SK-N-SH treated with all-trans-retinoic acid at 6 μM for 48 hours (cell line): ENCODE data around the gene PIK3CD.

Source experiments
- ATAC-seq: fragments of 200-7000 bp; cut with Tn5 transposase; 3 replicates; pipeline ENCODE4 v1.9.1; 2020; ENCODE audit warnings: mild to moderate bottlenecking, moderate library complexity
- ARNTL ChIP-seq: fragments of 450-650 bp; formaldehyde crosslinking; IDR thresholded peaks from 2 replicates; pipeline ENCODE4 v1.5.0; 2020; ENCODE audit warnings: low read depth, mild to moderate bottlenecking, moderate library complexity, borderline replicate concordance
- BACH2 ChIP-seq: fragments of 250-450 bp; sonication (Bioruptor Pico); IDR thresholded peaks from 2 replicates; pipeline ENCODE4 v1.9.0; 2021; ENCODE audit warnings: mild to moderate bottlenecking, borderline replicate concordance
- CREB5 ChIP-seq: fragments of 250-450 bp; sonication (Bioruptor Pico); IDR thresholded peaks from 2 replicates; pipeline ENCODE4 v1.5.1; 2020; ENCODE audit warnings: low read depth, mild to moderate bottlenecking, moderate library complexity
- CSDC2 ChIP-seq: fragments of 250-450 bp; sonication (Bioruptor Pico); IDR thresholded peaks from 2 replicates; pipeline ENCODE4 v1.5.0; 2020; ENCODE audit warnings: mild to moderate bottlenecking, moderate library complexity
- ESRRG ChIP-seq: fragments of 250-450 bp; sonication (Bioruptor Pico); IDR thresholded peaks from 2 replicates; pipeline ENCODE4 v1.6.1; 2021; ENCODE audit warnings: mild to moderate bottlenecking
- GLIS3 ChIP-seq: fragments of 250-450 bp; sonication (Bioruptor Pico); IDR thresholded peaks from 2 replicates; pipeline ENCODE4 v1.5.0; 2020; ENCODE audit warnings: mild to moderate bottlenecking, moderate library complexity
- ISL1 ChIP-seq: fragments of 250-450 bp; sonication (Bioruptor Pico); IDR thresholded peaks from 2 replicates; pipeline ENCODE4 v2.1.2; 2022; ENCODE audit warnings: mild to moderate bottlenecking, moderate library complexity
- OSR1 ChIP-seq: fragments of 250-450 bp; sonication (Bioruptor Pico); IDR thresholded peaks from 2 replicates; pipeline ENCODE4 v1.8.0; 2022; ENCODE audit warnings: moderate library complexity, mild to moderate bottlenecking, inconsistent platforms
- PATZ1 ChIP-seq: fragments of 250-450 bp; sonication (Bioruptor Pico); IDR thresholded peaks from 2 replicates; pipeline ENCODE4 v1.8.0; 2020; ENCODE audit warnings: mild to moderate bottlenecking, moderate library complexity, borderline replicate concordance
- POU6F1 ChIP-seq: fragments of 250-450 bp; sonication (Bioruptor Pico); IDR thresholded peaks from 2 replicates; pipeline ENCODE4 v1.8.0; 2021; ENCODE audit warnings: low read depth, mild to moderate bottlenecking, moderate library complexity, borderline replicate concordance
- PPARA ChIP-seq: fragments of 250-450 bp; sonication (Bioruptor Pico); IDR thresholded peaks from 2 replicates; pipeline ENCODE4 v1.5.0; 2020; ENCODE audit warnings: mild to moderate bottlenecking, borderline replicate concordance
- RARB ChIP-seq: fragments of 250-450 bp; sonication (Bioruptor Pico); IDR thresholded peaks from 2 replicates; pipeline ENCODE4 v1.8.0; 2021; ENCODE audit warnings: mild to moderate bottlenecking, moderate library complexity
- SNAI2 ChIP-seq: fragments of 250-450 bp; sonication (Bioruptor Pico); IDR thresholded peaks from 2 replicates; pipeline ENCODE4 v1.5.0; 2020; ENCODE audit warnings: mild to moderate bottlenecking, moderate library complexity
- TCF4 ChIP-seq: fragments of 250-450 bp; sonication (Bioruptor Pico); IDR thresholded peaks from 2 replicates; pipeline ENCODE4 v1.8.0; 2021; ENCODE audit warnings: mild to moderate bottlenecking, moderate library complexity, borderline replicate concordance
- ZC3H10 ChIP-seq: fragments of 250-450 bp; sonication (Bioruptor Pico); IDR thresholded peaks from 2 replicates; pipeline ENCODE4 v1.5.1; 2021; ENCODE audit warnings: mild to moderate bottlenecking, moderate library complexity
- ZFP3 ChIP-seq: fragments of 250-450 bp; sonication (Bioruptor Pico); IDR thresholded peaks from 2 replicates; pipeline ENCODE4 v1.5.0; 2020; ENCODE audit warnings: mild to moderate bottlenecking, moderate library complexity
- ZNF565 ChIP-seq: fragments of 450-650 bp; formaldehyde crosslinking; conservative IDR thresholded peaks from 2 replicates; pipeline ENCODE4 v1.5.0; 2020; ENCODE audit warnings: low read depth, mild to moderate bottlenecking, moderate library complexity
- ZNF70 ChIP-seq: fragments of 450-650 bp; formaldehyde crosslinking; IDR thresholded peaks from 2 replicates; pipeline ENCODE4 v1.5.0; 2020; ENCODE audit warnings: mild to moderate bottlenecking, moderate library complexity
- ZNF8 ChIP-seq: fragments of 450-650 bp; formaldehyde crosslinking; IDR thresholded peaks from 2 replicates; pipeline ENCODE4 v1.5.0; 2020; ENCODE audit warnings: mild to moderate bottlenecking, moderate library complexity
- TF ChIP-seq, protein P1 (sequence below): fragments of 250-450 bp; sonication (Bioruptor Pico); IDR thresholded peaks from 2 replicates; pipeline ENCODE4 v1.5.1; 2021; ENCODE audit warnings: mild to moderate bottlenecking, moderate library complexity
- TF ChIP-seq, protein P2 (sequence below): fragments of 250-450 bp; sonication (Bioruptor Pico); IDR thresholded peaks from 2 replicates; pipeline ENCODE4 v1.5.0; 2020; ENCODE audit warnings: mild to moderate bottlenecking, moderate library complexity

Gene PIK3CD

GRCh38 chr1:9653491-9654050 is 2.0 kb downstream of the PIK3CD start:
- TF ChIP-seq SNAI2 (no peak), ZNF8 (CRISPR knock-in tag) (no peak), TCF4 (CRISPR knock-in tag) (no peak), ESRRG (no peak), PPARA (CRISPR knock-in tag) (no peak), RARB (CRISPR knock-in tag) (no peak), ISL1 (no peak), ZC3H10 (no peak), GLIS3 (CRISPR knock-in tag) (no peak), ZFP3 (CRISPR knock-in tag) (no peak), CREB5 (CRISPR knock-in tag) (no peak), ZNF70 (no peak), PATZ1 (CRISPR knock-in tag) (no peak)
- TF ChIP-seq, protein P1, sequence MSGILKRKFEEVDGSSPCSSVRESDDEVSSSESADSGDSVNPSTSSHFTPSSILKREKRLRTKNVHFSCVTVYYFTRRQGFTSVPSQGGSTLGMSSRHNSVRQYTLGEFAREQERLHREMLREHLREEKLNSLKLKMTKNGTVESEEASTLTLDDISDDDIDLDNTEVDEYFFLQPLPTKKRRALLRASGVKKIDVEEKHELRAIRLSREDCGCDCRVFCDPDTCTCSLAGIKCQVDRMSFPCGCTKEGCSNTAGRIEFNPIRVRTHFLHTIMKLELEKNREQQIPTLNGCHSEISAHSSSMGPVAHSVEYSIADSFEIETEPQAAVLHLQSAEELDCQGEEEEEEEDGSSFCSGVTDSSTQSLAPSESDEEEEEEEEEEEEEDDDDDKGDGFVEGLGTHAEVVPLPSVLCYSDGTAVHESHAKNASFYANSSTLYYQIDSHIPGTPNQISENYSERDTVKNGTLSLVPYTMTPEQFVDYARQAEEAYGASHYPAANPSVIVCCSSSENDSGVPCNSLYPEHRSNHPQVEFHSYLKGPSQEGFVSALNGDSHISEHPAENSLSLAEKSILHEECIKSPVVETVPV (CRISPR knock-in tag): no peak
- TF ChIP-seq, all 23 proteins: peak for 0
- ATAC-seq: no peak

DNA sequence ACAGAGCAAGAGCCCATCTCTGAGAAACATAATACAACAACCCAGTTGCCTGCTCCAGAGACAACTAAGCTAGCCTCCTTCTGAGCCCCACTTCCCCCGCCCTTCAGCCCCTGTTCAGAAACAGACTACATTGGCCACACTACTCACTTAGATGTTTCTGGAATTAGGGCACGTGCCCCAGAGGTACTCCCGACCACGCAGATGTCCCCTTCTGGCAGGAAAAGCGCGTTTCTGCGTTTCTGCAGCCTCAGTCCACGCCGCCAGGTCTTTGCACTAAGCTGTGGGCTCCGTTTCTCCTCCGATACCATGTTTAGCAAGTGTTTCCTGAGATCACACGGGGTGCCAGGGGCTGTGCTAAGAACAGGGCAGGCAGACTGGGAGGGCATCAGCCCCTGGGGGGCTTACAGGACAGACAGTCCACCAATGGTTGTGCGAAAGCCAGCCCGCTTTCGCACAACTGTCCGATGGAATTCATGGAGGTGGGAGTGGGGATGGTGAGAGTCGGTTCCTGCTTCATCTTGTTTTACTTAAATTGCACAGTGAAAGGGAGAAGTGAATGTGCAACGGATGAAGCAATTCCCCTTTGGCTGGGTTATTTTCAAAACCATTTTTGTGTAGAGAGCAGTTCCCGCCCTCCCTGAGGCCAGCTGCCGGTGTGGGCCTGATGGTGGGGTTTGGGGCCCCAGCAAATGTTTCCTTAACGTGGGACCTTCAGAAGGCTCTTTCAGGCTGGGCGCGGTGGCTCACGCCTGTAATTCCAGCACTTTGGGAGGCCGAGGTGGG is 2.7 kb downstream of the PIK3CD start:
- ATAC-seq: no peak
- TF ChIP-seq ESRRG: no peak

DNA sequence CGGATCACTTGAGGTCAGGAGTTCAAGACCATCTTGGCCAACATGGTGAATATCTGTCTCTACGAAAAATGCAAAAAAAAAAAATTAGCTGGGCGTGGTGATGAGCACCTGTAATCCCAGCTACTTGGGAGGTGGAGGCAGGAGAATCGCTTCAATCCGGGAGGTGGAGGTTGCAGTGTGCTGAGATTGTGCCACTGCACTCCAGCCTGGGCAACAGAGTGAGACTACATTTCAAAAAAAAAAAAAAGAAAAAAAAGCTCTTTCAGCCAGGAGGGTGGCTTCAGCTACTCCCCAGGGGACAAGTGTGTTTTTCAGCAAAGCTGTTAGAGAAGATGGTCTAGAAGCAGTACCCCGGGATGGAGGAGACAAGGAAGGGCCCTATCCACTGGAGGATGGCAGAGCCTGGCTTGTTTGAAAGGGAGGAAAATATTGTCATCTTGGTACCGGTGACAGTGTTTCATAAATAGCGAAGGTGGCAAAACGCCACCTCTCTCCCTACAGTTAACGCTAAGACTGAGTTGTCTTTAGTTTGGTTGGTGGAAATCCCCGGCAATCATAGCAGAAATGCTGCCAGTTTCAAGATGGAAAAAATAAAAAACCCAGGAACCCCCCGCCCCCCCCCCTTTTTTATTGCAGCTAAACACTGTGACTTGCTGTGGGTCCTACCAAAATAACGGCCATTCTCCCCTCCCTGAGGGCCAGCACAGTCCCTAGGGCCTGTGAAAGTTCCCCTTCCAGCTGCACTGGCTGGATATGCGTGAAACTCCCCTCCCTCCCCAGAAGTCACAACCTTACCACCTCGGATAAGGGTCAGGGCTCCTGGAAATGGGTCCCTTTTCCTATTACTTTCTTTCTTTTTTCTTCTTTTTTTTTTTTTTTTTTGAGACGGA is 3.5 kb downstream of the PIK3CD start:
- ATAC-seq: no peak
- TF ChIP-seq, protein P1 (CRISPR knock-in tag): no peak
- no peak for TF ChIP-seq ARNTL (CRISPR knock-in tag)
- no peak for TF ChIP-seq ISL1

GRCh38 chr1:9655836-9656235 is 4.3 kb downstream of the PIK3CD start:
- no peak for ATAC-seq
- TF ChIP-seq CSDC2 (no peak), CREB5 (CRISPR knock-in tag) (no peak), RARB (CRISPR knock-in tag) (no peak), ZNF565 (CRISPR knock-in tag) (no peak), SNAI2 (no peak), POU6F1 (CRISPR knock-in tag) (no peak), ZC3H10 (no peak), BACH2 (CRISPR knock-in tag) (no peak), ZNF8 (CRISPR knock-in tag) (no peak), OSR1 (CRISPR knock-in tag) (no peak), TCF4 (CRISPR knock-in tag) (no peak), ZFP3 (CRISPR knock-in tag) (no peak)
- TF ChIP-seq, protein P2, sequence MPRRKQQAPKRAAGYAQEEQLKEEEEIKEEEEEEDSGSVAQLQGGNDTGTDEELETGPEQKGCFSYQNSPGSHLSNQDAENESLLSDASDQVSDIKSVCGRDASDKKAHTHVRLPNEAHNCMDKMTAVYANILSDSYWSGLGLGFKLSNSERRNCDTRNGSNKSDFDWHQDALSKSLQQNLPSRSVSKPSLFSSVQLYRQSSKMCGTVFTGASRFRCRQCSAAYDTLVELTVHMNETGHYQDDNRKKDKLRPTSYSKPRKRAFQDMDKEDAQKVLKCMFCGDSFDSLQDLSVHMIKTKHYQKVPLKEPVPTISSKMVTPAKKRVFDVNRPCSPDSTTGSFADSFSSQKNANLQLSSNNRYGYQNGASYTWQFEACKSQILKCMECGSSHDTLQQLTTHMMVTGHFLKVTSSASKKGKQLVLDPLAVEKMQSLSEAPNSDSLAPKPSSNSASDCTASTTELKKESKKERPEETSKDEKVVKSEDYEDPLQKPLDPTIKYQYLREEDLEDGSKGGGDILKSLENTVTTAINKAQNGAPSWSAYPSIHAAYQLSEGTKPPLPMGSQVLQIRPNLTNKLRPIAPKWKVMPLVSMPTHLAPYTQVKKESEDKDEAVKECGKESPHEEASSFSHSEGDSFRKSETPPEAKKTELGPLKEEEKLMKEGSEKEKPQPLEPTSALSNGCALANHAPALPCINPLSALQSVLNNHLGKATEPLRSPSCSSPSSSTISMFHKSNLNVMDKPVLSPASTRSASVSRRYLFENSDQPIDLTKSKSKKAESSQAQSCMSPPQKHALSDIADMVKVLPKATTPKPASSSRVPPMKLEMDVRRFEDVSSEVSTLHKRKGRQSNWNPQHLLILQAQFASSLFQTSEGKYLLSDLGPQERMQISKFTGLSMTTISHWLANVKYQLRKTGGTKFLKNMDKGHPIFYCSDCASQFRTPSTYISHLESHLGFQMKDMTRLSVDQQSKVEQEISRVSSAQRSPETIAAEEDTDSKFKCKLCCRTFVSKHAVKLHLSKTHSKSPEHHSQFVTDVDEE (CRISPR knock-in tag): no peak
